H9 (cell line): ENCODE measurements around the gene TRIM23. TPM values are rescaled to one million over a fixed set of nuclear protein-coding genes. Genes with fewer than 3 reads are reported as not detected.

ENCODE experiments used
- DNase-seq: peaks from one replicate; pipeline ENCODE4 v3.0.0-alpha.2; 2017
- H2AFZ ChIP-seq: one replicate; pipeline ENCODE4 v1.6.1; 2013; ENCODE audit warnings: mild to moderate bottlenecking, low read length, control low read depth, moderate library complexity
- H2AK5ac ChIP-seq: 2 replicates; pipeline ENCODE4 v1.6.1; 2013; ENCODE audit warnings: low read length, control low read depth, mixed read lengths; ENCODE audit not compliant: insufficient read length
- H2BK120ac ChIP-seq: one replicate; pipeline ENCODE4 v1.6.1; 2013; ENCODE audit warnings: low read depth, mild to moderate bottlenecking, low read length, control low read depth, inconsistent platforms; ENCODE audit not compliant: poor library complexity, severe bottlenecking
- H2BK12ac ChIP-seq: 2 replicates; pipeline ENCODE4 v1.6.1; 2013; ENCODE audit warnings: low read length, control low read depth, mixed read lengths, low read depth; ENCODE audit not compliant: insufficient read length
- H2BK15ac ChIP-seq: 2 replicates; pipeline ENCODE4 v1.6.1; 2013; ENCODE audit warnings: low read depth, low read length, control low read depth
- H2BK20ac ChIP-seq: one replicate; pipeline ENCODE4 v1.6.1; 2013; ENCODE audit warnings: low read depth, mild to moderate bottlenecking, low read length, control low read depth, inconsistent platforms; ENCODE audit not compliant: poor library complexity, severe bottlenecking
- H2BK5ac ChIP-seq: 2 replicates; pipeline ENCODE4 v1.6.1; 2013; ENCODE audit warnings: low read length, control low read depth, mixed read lengths; ENCODE audit not compliant: insufficient read length
- H3K14ac ChIP-seq: 2 replicates; pipeline ENCODE4 v1.6.1; 2013; ENCODE audit warnings: low read length, control low read depth; ENCODE audit not compliant: insufficient read depth
- H3K18ac ChIP-seq: 2 replicates; pipeline ENCODE4 v1.6.1; 2013; ENCODE audit warnings: low read depth, mild to moderate bottlenecking, mixed read lengths, low read length, control low read depth; ENCODE audit not compliant: insufficient read length
- H3K23ac ChIP-seq: 2 replicates; pipeline ENCODE4 v1.6.1; 2013; ENCODE audit warnings: low read length, control low read depth, mixed read lengths, low read depth; ENCODE audit not compliant: insufficient read length
- H3K23me2 ChIP-seq: 2 replicates; pipeline ENCODE4 v1.6.1; 2013; ENCODE audit warnings: low read depth, mild to moderate bottlenecking, mixed read lengths, low read length, control low read depth; ENCODE audit not compliant: insufficient read length, poor library complexity, severe bottlenecking
- H3K27ac ChIP-seq: 2 replicates; pipeline ENCODE4 v1.5.1; 2013; ENCODE audit warnings: low read length, control low read depth, mixed read lengths, low read depth; ENCODE audit not compliant: insufficient read length
- H3K27me3 ChIP-seq: 2 replicates; pipeline ENCODE4 v1.6.1; 2013; ENCODE audit warnings: low read length, control low read depth, inconsistent platforms; ENCODE audit not compliant: insufficient read depth
- H3K4ac ChIP-seq: 2 replicates; pipeline ENCODE4 v1.6.1; 2013; ENCODE audit warnings: low read depth, mild to moderate bottlenecking, control low read depth, inconsistent platforms, low read length, moderate library complexity
- H3K4me1 ChIP-seq: 2 replicates; pipeline ENCODE4 v1.6.1; 2013; ENCODE audit warnings: low read length, control low read depth, inconsistent platforms; ENCODE audit not compliant: insufficient read depth
- H3K4me2 ChIP-seq: 2 replicates; pipeline ENCODE4 v1.6.1; 2013; ENCODE audit warnings: low read length, control low read depth, mixed read lengths; ENCODE audit not compliant: insufficient read length, insufficient read depth
- H3K56ac ChIP-seq: 2 replicates; pipeline ENCODE4 v1.6.1; 2013; ENCODE audit warnings: low read depth, mild to moderate bottlenecking, mixed read lengths, low read length, control low read depth; ENCODE audit not compliant: insufficient read length
- H3K79me1 ChIP-seq: 2 replicates; pipeline ENCODE4 v1.6.1; 2013; ENCODE audit warnings: low read depth, mild to moderate bottlenecking, moderate library complexity, low read length, control low read depth, inconsistent platforms; ENCODE audit not compliant: insufficient read depth, poor library complexity, severe bottlenecking
- H3K79me2 ChIP-seq: 2 replicates; pipeline ENCODE4 v1.6.1; 2013; ENCODE audit warnings: low read length, control low read depth, inconsistent platforms; ENCODE audit not compliant: insufficient read depth
- H3K9ac ChIP-seq: 2 replicates; pipeline ENCODE4 v1.6.1; 2013; ENCODE audit warnings: low read length, control low read depth, mixed read lengths; ENCODE audit not compliant: insufficient read length; ENCODE audit errors: extremely low read depth
- H3K9me3 ChIP-seq: one replicate; pipeline ENCODE4 v1.6.1; 2013; ENCODE audit warnings: low read depth, low read length, inconsistent platforms; ENCODE audit not compliant: control insufficient read depth
- H3T11ph ChIP-seq: one replicate; pipeline ENCODE4 v1.6.1; 2013; ENCODE audit warnings: mild to moderate bottlenecking, low read length, control low read depth, inconsistent platforms
- H4K20me1 ChIP-seq: one replicate; pipeline ENCODE4 v1.6.1; 2013; ENCODE audit not compliant: control insufficient read depth, insufficient read length, insufficient read depth
- H4K5ac ChIP-seq: 2 replicates; pipeline ENCODE4 v1.6.1; 2013; ENCODE audit warnings: low read depth, mild to moderate bottlenecking, mixed read lengths, low read length, control low read depth; ENCODE audit not compliant: insufficient read length
- H4K8ac ChIP-seq: replicated peaks from 2 replicates; pipeline ENCODE4 v1.6.1; 2013; ENCODE audit warnings: low read length, control low read depth, mixed read lengths, low read depth; ENCODE audit not compliant: insufficient read length
- H4K91ac ChIP-seq: 2 replicates; pipeline ENCODE4 v1.6.1; 2013; ENCODE audit warnings: low read depth, mild to moderate bottlenecking, moderate library complexity, mixed read lengths, low read length, control low read depth; ENCODE audit not compliant: insufficient read length
- H3K27ac Mint-ChIP-seq, 3 experiments: 2 replicates in 2 of 3; 3 replicates in 1 of 3; pipeline ENCODE4 v1.8.0; 2020 to 2021; ENCODE audit warnings: mixed read lengths in 3 of 3, mild to moderate bottlenecking in 1 of 3, moderate library complexity in 1 of 3
- H3K27me3 Mint-ChIP-seq: 2 replicates; pipeline ENCODE4 v1.8.0; 2021; ENCODE audit warnings: low read depth, mild to moderate bottlenecking, moderate library complexity, mixed read lengths
- H3K36me3 Mint-ChIP-seq, 3 experiments: 2 replicates in 2 of 3; 3 replicates in 1 of 3; pipeline ENCODE4 v1.8.0; 2020 to 2021; ENCODE audit warnings: low read depth in 3 of 3, mixed read lengths in 3 of 3; ENCODE audit not compliant: insufficient read depth in 1 of 3
- H3K4me1 Mint-ChIP-seq, 2 experiments: 2 replicates each; pipeline ENCODE4 v1.8.0; 2020; ENCODE audit warnings: mixed read lengths in 2 of 2
- H3K4me3 Mint-ChIP-seq, 2 experiments: 2 replicates in 1 of 2; 3 replicates in 1 of 2; pipeline ENCODE4 v1.8.0; 2020 to 2021; ENCODE audit warnings: mild to moderate bottlenecking in 2 of 2, mixed read lengths in 2 of 2, moderate library complexity in 1 of 2
- H3K9me3 Mint-ChIP-seq, 2 experiments: 2 replicates in 1 of 2; 3 replicates in 1 of 2; pipeline ENCODE4 v1.8.0; 2020; ENCODE audit warnings: mild to moderate bottlenecking in 2 of 2, mixed read lengths in 2 of 2, moderate library complexity in 1 of 2
- CTCF ChIP-seq: fragments of 200-600 bp; sonication (generic); conservative IDR thresholded peaks from 3 replicates; pipeline ENCODE4 v1.8.0; 2021; ENCODE audit warnings: antibody characterized with exemption, mild to moderate bottlenecking
- WGBS: extraction: QIAGEN DNeasy Blood & Tissue Kit; methylation state at CpG from one replicate; pipeline ENCODE4 v1.1.7; 2013; ENCODE audit warnings: missing lambda C conversion rate, low lambda C conversion rate, mixed read lengths; ENCODE audit not compliant: insufficient read length; ENCODE audit errors: extremely low coverage; 5-methylcytosine and 5-hydroxymethylcytosine counted together
- total RNA-seq: library from RNA; stranded (reverse); gene quantifications from 2 replicates; pipeline ENCODE4 v1.2.1, GENCODE V29; 2021

TRIM23 gene
- total RNA-seq, 1 experiment from 2014 or later, result 12.9 TPM

GRCh38 chr5:65570598-65571226 is 53.4 kb downstream of the TRIM23 start:
- H3K27ac ChIP-seq, result no peak overlapping the region
- no peak overlapping the region for H3K23ac ChIP-seq
- Mint-ChIP-seq H3K27ac (no peak overlapping the region), H3K4me3 (no peak overlapping the region), H3K4me1 (no peaks in the 10 kb centered on the region), H3K36me3 (peaks cover 0 to 15% (median 13%) of the 10 kb centered on the region in 3 experiments; a peak in 5 of 7 replicates), H3K9me3 (no peaks in the 10 kb centered on the region), H3K27me3 (no peaks in the 10 kb centered on the region)
- H3K18ac ChIP-seq, result no peak overlapping the region
- H4K91ac ChIP-seq, result no peak overlapping the region
- H3K56ac ChIP-seq, result no peak overlapping the region
- H4K8ac ChIP-seq, result no peak overlapping the region
- no peak overlapping the region for H2BK5ac ChIP-seq
- no peaks in the 10 kb centered on the region for H3K9me3 ChIP-seq
- no peak for DNase-seq
- no peak overlapping the region for H2BK15ac ChIP-seq
- H3T11ph ChIP-seq, result no peak overlapping the region
- H4K5ac ChIP-seq, result no peak overlapping the region
- no peaks in the 10 kb centered on the region for H4K20me1 ChIP-seq
- no CpG with 5 or more reads among the region's 2 CpGs for WGBS
- H2AK5ac ChIP-seq, result no peak overlapping the region
- no peaks in the 10 kb centered on the region for H3K27me3 ChIP-seq
- no peak overlapping the region for H2BK120ac ChIP-seq
- H3K14ac ChIP-seq, result no peak overlapping the region
- no peak overlapping the region for H3K4ac ChIP-seq
- no peak overlapping the region for H2BK20ac ChIP-seq
- H2BK12ac ChIP-seq, result no peak overlapping the region
- H3K4me1 ChIP-seq, result no peaks in the 10 kb centered on the region
- H3K4me2 ChIP-seq, result no peak overlapping the region
- H3K23me2 ChIP-seq, result no peaks in the 10 kb centered on the region
- no peak for TF ChIP-seq CTCF
- H2AFZ ChIP-seq, result no peak overlapping the region
- no peaks in the 10 kb centered on the region; the same call in 1 of the 2 replicates for H3K79me2 ChIP-seq
- H3K9ac ChIP-seq, result no peak overlapping the region
- H3K79me1 ChIP-seq, result no peaks in the 10 kb centered on the region
